ENCODE data around the gene MATCAP1. TPM values are rescaled to one million over a fixed set of nuclear protein-coding genes. Genes with fewer than 3 reads are reported as not detected.

MATCAP1 gene
- total and polyA plus RNA-seq, 2 of the 13 experiments (the other 11 are each of a cell fraction or from before 2014, with no cell fraction given) = 11.2 to 24.5 TPM

DNA sequence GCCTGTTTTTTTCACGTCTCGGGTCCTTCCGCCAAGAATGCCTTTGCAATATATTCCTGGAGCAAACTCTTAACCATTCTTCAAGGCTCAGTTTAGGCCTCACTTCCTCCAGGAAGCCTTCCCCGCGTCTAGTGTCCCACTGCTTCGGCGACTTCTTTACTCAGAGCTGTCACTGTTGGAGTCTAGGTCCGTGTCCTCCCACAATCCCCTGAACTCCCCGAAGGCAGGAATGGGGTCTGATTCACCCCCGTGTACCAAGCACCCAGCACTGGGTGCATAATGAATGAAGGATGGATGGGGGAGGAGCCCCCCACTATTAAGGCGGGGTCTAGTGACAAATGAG is 508 bp downstream of the MATCAP1 start (continued):
- TF ChIP-seq, protein P1, sequence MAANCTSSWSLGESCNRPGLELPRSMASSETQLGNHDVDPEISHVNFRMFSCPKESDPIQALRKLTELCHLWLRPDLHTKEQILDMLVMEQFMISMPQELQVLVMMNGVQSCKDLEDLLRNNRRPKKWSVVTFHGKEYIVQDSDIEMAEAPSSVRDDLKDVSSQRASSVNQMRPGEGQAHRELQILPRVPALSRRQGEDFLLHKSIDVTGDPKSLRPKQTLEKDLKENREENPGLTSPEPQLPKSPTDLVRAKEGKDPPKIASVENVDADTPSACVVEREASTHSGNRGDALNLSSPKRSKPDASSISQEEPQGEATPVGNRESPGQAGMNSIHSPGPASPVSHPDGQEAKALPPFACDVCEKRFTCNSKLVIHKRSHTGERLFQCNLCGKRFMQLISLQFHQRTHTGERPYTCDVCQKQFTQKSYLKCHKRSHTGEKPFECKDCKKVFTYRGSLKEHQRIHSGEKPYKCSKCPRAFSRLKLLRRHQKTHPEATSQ (CRISPR knock-in tag; IDR thresholded peaks at IDR 0.05; ENCODE audit: borderline replicate concordance) = 0 out of 2 replicates have a peak, but pooled peaks have one; percentile 75
- peak; percentile 33 for TF ChIP-seq PHF8 (CRISPR knock-in tag; IDR thresholded peaks at IDR 0.05)
- TF ChIP-seq TSC22D2 (CRISPR knock-in tag; IDR thresholded peaks at IDR 0.05; ENCODE audit: borderline replicate concordance) = 0 out of 2 replicates have a peak, but pooled peaks have one; percentile 8
- TF ChIP-seq, protein P2, sequence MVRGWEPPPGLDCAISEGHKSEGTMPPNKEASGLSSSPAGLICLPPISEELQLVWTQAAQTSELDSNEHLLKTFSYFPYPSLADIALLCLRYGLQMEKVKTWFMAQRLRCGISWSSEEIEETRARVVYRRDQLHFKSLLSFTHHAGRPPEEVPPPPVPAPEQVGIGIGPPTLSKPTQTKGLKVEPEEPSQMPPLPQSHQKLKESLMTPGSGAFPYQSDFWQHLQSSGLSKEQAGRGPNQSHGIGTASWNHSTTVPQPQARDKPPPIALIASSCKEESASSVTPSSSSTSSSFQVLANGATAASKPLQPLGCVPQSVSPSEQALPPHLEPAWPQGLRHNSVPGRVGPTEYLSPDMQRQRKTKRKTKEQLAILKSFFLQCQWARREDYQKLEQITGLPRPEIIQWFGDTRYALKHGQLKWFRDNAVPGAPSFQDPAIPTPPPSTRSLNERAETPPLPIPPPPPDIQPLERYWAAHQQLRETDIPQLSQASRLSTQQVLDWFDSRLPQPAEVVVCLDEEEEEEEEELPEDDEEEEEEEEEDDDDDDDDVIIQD (CRISPR knock-in tag; IDR thresholded peaks at IDR 0.05; ENCODE audit: low read depth) = peak; percentile 19; the same call in 1 of the 2 replicates
- TF ChIP-seq, protein P3, sequence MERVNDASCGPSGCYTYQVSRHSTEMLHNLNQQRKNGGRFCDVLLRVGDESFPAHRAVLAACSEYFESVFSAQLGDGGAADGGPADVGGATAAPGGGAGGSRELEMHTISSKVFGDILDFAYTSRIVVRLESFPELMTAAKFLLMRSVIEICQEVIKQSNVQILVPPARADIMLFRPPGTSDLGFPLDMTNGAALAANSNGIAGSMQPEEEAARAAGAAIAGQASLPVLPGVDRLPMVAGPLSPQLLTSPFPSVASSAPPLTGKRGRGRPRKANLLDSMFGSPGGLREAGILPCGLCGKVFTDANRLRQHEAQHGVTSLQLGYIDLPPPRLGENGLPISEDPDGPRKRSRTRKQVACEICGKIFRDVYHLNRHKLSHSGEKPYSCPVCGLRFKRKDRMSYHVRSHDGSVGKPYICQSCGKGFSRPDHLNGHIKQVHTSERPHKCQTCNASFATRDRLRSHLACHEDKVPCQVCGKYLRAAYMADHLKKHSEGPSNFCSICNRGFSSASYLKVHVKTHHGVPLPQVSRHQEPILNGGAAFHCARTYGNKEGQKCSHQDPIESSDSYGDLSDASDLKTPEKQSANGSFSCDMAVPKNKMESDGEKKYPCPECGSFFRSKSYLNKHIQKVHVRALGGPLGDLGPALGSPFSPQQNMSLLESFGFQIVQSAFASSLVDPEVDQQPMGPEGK (CRISPR knock-in tag; IDR thresholded peaks at IDR 0.05) = peak; percentile 69; the same call in 1 of the 2 replicates
- no peak for TF ChIP-seq PPARG (CRISPR knock-in tag; conservative IDR thresholded peaks at IDR 0.05)
- TF ChIP-seq, protein P4, sequence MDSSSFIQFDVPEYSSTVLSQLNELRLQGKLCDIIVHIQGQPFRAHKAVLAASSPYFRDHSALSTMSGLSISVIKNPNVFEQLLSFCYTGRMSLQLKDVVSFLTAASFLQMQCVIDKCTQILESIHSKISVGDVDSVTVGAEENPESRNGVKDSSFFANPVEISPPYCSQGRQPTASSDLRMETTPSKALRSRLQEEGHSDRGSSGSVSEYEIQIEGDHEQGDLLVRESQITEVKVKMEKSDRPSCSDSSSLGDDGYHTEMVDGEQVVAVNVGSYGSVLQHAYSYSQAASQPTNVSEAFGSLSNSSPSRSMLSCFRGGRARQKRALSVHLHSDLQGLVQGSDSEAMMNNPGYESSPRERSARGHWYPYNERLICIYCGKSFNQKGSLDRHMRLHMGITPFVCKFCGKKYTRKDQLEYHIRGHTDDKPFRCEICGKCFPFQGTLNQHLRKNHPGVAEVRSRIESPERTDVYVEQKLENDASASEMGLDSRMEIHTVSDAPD (CRISPR knock-in tag; IDR thresholded peaks at IDR 0.05) = 0 out of 2 replicates have a peak, but pooled peaks have one; percentile 62
- TF ChIP-seq ZFP37 (CRISPR knock-in tag; IDR thresholded peaks at IDR 0.05; ENCODE audit: borderline replicate concordance) = no peak
- TF ChIP-seq ISX (CRISPR knock-in tag; conservative IDR thresholded peaks at IDR 0.05) = no peak
- TF ChIP-seq ZFP82 (CRISPR knock-in tag; IDR thresholded peaks at IDR 0.05; ENCODE audit: borderline replicate concordance) = peak; percentile 63; the same call in 1 of the 2 replicates
- TF ChIP-seq, protein P5, sequence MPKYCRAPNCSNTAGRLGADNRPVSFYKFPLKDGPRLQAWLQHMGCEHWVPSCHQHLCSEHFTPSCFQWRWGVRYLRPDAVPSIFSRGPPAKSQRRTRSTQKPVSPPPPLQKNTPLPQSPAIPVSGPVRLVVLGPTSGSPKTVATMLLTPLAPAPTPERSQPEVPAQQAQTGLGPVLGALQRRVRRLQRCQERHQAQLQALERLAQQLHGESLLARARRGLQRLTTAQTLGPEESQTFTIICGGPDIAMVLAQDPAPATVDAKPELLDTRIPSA (CRISPR knock-in tag; IDR thresholded peaks at IDR 0.05; ENCODE audit: borderline replicate concordance) = no peak
- peak; percentile 17; the same call in 1 of the 2 replicates for TF ChIP-seq GLI4 (CRISPR knock-in tag; IDR thresholded peaks at IDR 0.05; ENCODE audit: borderline replicate concordance)
- TF ChIP-seq BRD4 (CRISPR knock-in tag; IDR thresholded peaks at IDR 0.05) = no peak
- 0 out of 2 replicates have a peak, but pooled peaks have one; percentile 46 for TF ChIP-seq ZNF879 (CRISPR knock-in tag; IDR thresholded peaks at IDR 0.05)
- no peak for TF ChIP-seq SP1 (IDR thresholded peaks at IDR 0.05)
- no peak for TF ChIP-seq SP1 (CRISPR knock-in tag; IDR thresholded peaks at IDR 0.05)
- no peak for TF ChIP-seq PAF1 (CRISPR knock-in tag; IDR thresholded peaks at IDR 0.05)
- no peak for TF ChIP-seq NFE2 (CRISPR knock-in tag; IDR thresholded peaks at IDR 0.05)
- TF ChIP-seq PAX8 (CRISPR knock-in tag; IDR thresholded peaks at IDR 0.05; ENCODE audit: borderline replicate concordance) = no peak
- TF ChIP-seq, protein P6, sequence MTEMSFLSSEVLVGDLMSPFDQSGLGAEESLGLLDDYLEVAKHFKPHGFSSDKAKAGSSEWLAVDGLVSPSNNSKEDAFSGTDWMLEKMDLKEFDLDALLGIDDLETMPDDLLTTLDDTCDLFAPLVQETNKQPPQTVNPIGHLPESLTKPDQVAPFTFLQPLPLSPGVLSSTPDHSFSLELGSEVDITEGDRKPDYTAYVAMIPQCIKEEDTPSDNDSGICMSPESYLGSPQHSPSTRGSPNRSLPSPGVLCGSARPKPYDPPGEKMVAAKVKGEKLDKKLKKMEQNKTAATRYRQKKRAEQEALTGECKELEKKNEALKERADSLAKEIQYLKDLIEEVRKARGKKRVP (CRISPR knock-in tag; IDR thresholded peaks at IDR 0.05) = no peak
- TF ChIP-seq HNRNPL (IDR thresholded peaks at IDR 0.05; ENCODE audit: low read depth, low read length) = 0 out of 2 replicates have a peak, but pooled peaks have one; percentile 8

All from HepG2 (cell line).